Head of caudate nucleus (tissue), 42 donors: ENCODE results near the gene PNMA6E.
A peak's percentile ranks its signal among the peaks of the same experiment; 100 is the strongest.
"Not testable (repeated sequence)": the region's sequence is repeated elsewhere in the genome, so short reads cannot be mapped to it uniquely, and the experiment has no call there.

ENCODE experiments used
- DNase-seq, 42 donors: peaks; one replicate each; pipeline versions ENCODE4 v3.0.0 to v3.0.0-alpha.2; 2020 to 2021; ENCODE audit warnings: mixed read lengths in 7 of 42
- intact Hi-C: fragments of 100-400 bp; cut with DNase I; formaldehyde crosslinking; loops from one replicate; pipeline ENCODE4 v1.15.0; 2022

Gene PNMA6E

GRCh38 chrX:153394612-153395011 lies 6.5 kb downstream of the PNMA6E start:
- DNase-seq: peak in 7 of 42 donors; percentile 10 to 53 (median 41)
- intact Hi-C loops: no loop called here

DNA sequence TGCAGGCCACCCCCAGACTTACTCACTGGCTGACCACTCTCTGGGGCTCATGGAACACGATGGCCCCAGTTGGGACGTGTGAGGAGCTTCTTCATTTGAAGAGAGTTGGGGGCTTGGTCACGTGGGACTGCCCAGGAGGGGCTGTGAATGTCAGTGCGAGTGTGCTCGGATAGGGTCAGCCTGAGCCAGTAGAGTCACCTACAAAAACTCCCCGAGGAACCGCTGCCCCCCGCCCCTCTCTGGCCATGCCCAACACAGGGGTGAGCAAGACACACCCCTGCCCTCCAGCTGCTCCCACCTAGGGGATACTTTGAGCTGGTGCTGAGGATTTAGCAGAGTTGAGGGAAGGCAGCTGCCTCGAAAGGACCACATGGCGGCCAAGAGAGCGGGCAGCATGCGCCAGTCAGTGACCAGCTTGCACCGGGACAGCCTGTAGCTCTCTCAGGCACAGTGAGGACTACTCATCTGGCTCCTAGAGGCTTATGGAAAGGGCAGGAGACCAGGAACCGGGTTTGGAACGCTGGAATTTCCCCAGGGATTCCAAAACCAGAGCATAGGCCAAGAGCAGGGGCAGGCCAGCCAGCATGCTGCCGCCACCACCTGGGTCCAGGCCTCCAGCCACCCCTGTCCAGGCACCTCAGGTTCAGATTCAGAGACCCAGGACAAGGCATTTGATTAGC lies 8.4 kb downstream of the PNMA6E start:
- no peak for DNase-seq
- intact Hi-C loops: no loop called here

DNA sequence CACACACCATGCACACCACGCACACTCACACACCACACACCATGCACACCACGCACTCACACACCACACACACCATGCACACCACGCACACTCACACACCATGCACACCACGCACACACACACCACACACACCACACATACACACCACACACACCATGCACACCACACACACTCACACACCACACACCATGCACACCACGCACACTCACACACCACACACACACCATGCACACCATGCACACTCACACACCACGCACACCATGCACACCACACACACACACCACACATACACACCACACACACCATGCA lies 11.7 kb downstream of the PNMA6E start:
- intact Hi-C loops, DNase-seq: not testable (repeated sequence)

DNA sequence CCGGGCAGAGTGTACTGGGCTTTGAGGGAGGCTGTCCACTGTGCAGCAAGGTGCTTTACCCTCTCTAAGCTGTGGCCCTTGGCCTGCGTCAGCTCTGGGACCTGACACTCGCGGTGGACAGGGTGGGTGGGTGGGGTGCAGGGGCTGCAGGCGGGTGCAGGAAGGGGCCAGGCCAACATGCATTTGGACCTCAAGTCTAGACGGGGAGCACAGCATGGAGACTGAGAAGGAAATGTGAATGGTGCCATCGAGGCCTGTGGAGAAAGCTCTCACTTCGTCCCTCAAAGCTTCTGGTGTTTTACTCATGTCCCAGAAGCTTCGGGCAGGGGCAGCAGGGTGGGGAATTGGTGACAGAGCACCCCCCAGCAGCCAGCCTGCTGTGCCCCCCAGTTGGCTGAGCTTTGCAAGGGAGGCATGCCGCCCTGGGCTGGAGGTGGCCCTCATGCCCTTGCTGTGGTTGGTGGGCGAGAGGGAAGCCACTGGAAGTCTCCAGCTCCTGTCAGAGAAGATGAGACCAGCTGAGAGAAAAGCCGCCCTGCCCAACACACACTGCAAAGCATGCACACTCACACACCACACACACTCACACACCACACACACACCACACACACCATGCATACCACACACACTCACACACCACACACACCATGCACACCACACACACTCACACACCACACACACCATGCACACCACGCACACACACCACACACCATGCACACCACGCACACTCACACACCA lies 12.3 kb downstream of the PNMA6E start:
- intact Hi-C loops: no loop called here
- DNase-seq: peak in 1 of 42 donors; percentile 5

DNA sequence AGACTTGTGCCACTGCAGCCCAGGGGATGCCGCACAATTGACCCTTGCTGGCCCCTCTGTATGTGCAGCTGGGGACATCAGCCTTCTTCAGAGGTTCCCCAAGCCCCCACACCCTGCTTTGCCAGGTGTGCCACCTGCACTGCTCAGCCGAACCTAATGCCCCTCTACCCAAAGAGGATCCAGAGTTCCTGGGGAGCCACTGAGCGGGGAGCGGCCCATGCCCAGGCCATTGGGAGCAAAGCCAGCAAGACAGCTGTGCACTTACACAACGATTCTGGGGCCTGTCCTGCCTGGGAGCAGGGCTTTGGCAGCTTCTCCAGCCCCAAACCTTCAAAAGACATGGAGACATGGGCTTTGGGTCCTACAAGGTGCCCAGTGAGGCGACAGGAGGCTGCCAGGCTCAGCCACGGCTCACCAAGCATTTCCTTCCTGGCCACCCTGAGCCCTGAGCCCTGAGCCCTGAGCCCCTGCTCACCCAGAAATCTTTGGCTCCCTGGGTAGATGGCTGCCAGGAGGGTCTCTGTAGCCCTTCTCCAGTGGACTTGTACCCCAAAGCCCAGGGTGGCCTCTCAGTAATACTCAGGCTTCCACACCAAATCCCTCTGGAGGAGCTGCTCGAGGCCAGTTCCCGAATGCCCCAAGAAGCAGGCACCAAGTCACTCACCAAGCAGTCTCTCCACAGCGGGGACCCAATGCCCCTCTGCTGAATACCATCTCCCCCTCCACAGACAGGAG lies 13.0 kb downstream of the PNMA6E start:
- intact Hi-C loops: no loop called here
- DNase-seq: no peak

GRCh38 chrX:153387345-153387744 lies 13.8 kb downstream of the PNMA6E start:
- intact Hi-C loops: no loop called here
- DNase-seq: peak in 1 of 42 donors; percentile 5

DNA sequence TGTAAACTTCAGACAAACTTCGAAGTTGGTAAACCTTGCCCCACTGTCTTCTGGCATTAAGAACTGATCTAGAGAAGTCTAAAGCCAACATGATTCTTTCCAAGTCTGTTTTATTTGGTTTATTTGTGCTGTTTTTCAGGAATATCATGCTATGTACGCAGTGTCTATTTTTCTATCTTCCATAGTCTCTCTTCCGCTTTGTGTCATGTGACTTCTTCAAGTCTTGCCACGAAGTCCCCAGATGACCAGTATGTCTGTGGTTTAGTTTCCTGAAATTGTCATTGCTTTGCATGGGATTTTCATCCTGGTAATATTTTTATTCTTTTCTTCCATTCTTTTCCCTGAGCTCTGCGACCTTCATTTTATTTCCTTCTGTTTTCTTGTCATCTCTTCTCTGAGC lies 15.1 kb downstream of the PNMA6E start:
- intact Hi-C loops: no loop called here
- no peak for DNase-seq

DNA sequence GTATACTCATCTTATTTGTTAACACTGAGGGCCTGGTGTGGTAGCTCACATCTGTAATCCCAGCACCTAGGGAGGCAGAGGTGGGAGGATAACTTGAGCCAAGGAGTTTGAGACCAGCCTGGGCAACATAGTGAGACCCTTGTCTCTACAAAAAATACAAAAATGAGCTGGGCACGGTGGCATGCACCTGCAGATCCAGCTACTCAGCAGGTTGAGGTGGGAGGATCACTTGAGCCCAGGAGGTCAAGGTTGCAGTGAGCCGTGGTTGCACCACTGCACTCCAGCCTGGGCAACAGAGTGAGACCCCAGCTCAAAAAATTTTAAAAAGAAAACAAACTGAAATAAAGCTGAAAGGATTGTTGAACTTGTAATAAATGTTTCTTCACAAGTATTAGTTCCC lies 16.2 kb downstream of the PNMA6E start:
- DNase-seq, intact Hi-C loops: not testable (repeated sequence)

- intact Hi-C loops: no loop called here
- no peak for DNase-seq
Measured at GRCh38 chrX:153384390-153384789, 16.8 kb downstream of the PNMA6E start.

GRCh38 chrX:153382563-153383482 lies 18.3 kb downstream of the PNMA6E start:
- no peak for DNase-seq
- intact Hi-C loops: no loop called here

DNA sequence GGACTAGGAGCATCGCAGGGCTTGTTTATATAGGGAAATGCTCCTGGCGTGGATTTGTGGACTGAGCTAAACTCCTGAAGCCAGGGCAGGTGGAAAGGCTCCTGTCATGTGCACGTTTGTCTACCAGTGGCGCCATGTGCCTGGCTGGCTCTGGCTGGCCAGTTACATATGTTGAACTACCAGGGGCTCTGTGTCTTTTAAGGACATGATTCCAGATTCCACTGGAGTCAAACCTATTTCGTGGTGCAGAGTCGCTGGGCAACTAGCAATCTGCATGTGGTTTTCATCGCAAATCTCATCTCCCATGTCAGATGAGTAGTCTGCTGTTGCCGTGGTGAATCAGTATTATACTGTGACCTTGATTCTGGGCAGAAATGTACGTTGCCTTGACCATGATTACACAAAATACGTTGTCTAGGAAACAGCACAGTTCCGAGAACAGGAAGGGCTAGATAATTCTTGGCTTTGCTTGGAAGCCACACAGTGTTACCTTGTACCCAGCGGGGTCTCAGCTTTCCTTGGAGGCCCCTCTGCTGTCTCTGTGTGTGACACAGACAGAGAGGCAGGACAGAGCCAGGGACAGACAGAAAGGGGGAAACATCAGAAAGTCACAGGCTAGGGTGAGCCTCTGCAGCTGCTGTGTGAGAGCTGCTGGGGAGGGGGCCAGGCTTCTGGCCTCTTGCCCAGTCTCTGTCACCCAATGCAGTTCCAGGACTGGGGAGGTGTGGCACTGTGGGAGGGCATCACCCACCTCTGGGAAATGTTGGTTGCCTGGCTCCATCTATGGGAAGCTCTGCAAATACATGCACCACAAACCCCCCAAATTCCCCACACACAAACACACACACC lies 19.2 kb downstream of the PNMA6E start:
- DNase-seq: peak in 23 of 42 donors; percentile 6 to 63 (median 31)
- intact Hi-C loops: no loop called here

DNA sequence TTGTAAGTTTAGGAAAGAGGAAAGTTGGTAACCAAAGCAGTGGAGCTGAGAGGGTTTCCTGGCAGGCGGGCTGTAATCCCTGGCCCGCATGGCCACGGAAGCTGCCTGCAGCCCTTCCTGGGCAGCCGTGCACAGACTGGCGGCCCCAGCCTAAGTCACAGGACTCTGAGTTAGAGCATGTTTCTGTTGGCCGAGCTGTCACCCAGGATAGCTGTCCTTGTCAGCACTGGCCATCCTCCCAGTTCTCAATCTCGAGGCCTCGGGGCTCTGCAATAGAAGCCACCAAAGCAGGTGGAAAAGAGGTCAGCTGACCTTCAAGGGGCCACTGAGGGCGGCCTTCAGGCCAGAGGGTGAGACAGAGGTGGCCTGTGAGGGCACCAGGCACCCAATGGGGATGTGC lies 20.5 kb downstream of the PNMA6E start:
- intact Hi-C loops: no loop called here
- DNase-seq: no peak

GRCh38 chrX:153379971-153380581 lies 21.1 kb downstream of the PNMA6E start:
- intact Hi-C loops: no loop called here
- DNase-seq: no peak

GRCh38 chrX:153379508-153379907 lies 21.6 kb downstream of the PNMA6E start:
- intact Hi-C loops: no loop called here
- no peak for DNase-seq

- intact Hi-C loops: no loop called here
- no peak for DNase-seq
Measured at GRCh38 chrX:153378607-153379006, 22.5 kb downstream of the PNMA6E start.

DNA sequence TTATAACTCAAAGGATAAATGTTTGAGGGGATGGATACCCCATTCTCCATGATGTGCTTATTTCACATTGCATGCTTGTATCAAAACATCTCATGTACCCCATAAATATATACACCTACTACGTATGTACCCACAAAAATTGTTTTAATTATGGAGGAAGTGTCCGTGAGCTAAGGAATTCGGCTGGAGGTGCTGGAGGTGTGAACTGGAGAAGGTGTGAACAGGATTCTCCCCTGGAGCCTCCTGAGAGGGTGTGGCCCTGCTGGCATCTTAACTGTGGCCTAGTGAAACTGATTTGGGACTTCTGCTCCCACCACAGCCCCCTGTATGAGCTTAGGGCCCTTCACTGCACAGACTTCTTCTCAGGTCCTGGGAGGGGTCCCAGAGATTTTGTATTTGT lies 23.4 kb downstream of the PNMA6E start:
- no peak for DNase-seq
- intact Hi-C loops: no loop called here

- no peak for DNase-seq
- intact Hi-C loops: no loop called here
Measured at GRCh38 chrX:153375571-153375970, 25.6 kb downstream of the PNMA6E start.

DNA sequence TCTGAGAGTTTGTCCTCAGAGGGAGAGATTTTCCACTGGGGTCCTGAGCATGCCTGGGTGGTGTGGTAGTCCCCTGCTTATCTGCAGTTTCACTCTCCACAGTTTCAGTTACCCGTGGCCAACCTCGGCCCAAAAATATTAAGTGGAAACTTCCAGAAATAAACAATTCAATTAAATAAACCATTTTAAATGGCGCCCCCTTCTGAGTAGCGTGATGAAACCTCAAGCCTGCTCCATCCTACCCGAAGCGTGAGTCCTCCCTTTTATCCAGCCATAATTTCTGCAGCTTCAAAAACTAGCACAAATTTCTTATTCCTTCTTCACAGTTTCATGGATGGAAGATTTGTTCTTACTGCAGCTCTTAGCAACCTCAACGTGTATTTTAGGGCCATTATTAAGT lies 26.7 kb downstream of the PNMA6E start:
- intact Hi-C loops: no loop called here

More for the DNA sequence above, 26.7 kb downstream of the PNMA6E start:
- DNase-seq: no peak
